GM12801 (cell line): ENCODE results near the gene UBAC2.

Source experiments
- CTCF ChIP-seq: IDR thresholded peaks from one replicate; pipeline ENCODE4 v1.5.1; 2011; ENCODE audit warnings: control low read depth; ENCODE audit not compliant: insufficient read length; ENCODE audit errors: extremely low read depth

The UBAC2 gene

GRCh38 chr13:99419591-99420243, 219.1 kb downstream of the UBAC2 start:
- no peak for TF ChIP-seq CTCF

- TF ChIP-seq CTCF = no peak
These were observed 220.6 kb downstream of the UBAC2 start for GRCh38 chr13:99421271-99421670.

- TF ChIP-seq CTCF = no peak
These were observed 221.3 kb downstream of the UBAC2 start for GRCh38 chr13:99421758-99422585.

GRCh38 chr13:99422586-99423220, 222.0 kb downstream of the UBAC2 start:
- no peak for TF ChIP-seq CTCF

- TF ChIP-seq CTCF = no peak
These were observed 225.1 kb downstream of the UBAC2 start for GRCh38 chr13:99425485-99426341.

GRCh38 chr13:99426426-99426825, 225.8 kb downstream of the UBAC2 start:
- TF ChIP-seq CTCF = no peak
